Measurements from ENCODE around the gene TPST1. TPM values are rescaled to one million over a fixed set of nuclear protein-coding genes. Genes with fewer than 3 reads are reported as not detected.

TPST1 gene
- total RNA-seq, 1 experiment from 2014 or later: 14.9 TPM

DNA sequence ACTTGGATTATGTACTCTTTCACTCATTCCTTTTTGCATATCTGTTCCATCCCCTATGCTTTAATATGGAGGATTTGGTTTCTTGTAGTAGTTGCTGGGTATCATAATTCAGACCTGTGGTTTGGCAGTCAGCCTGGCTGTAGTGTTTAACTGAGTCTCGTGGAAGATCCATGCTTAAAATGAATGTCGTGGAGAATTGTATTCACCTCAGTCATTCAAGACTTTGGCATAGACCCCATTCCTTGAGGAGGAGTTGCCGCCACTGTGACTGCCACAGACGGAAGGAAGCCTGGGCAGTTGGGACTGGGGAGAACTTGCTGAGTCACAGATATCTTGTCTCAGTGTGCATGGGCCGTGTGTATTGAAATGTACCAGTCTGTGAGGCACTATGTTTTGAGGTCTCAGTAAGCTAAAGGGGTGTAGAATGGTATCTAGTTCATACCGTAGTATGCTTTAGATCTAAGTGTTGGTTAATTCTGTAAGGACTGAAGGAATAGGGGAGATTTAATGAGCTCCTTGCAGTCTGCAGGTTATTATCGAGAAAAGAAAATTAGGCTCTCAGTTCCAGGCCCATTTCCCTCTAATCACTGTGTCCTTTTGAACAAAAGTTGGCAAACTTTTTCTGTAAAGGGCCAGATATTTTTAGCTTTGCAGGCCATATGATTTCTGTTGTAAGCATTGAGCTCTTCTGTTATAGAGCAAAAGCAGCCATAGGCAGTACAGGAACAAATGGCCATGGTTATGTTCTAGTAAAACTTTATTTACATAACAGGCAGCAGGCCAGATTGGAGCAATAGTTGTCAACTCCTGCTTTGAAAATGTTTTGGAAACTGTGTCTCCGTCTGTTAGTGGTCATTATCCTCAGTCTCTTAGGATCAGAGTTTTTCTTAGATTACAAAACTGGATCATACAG is 76.8 kb downstream of the TPST1 start:
- Histone ChIP-seq H3K27ac (no peak overlapping the region), H3K4me2 (no peak overlapping the region), H3K27me3 (ENCODE audit: insufficient read depth, low read depth) (no peaks in the 10 kb centered on the region), H3K36me3 (ENCODE audit: low read depth) (no peaks in the 10 kb centered on the region), H2AFZ (no peak overlapping the region), H3K9me3 (ENCODE audit: insufficient read depth, low read depth) (no peaks in the 10 kb centered on the region), H3F3A (ENCODE audit: insufficient read depth, low read depth) (peaks cover 6% of the 10 kb centered on the region; the same call in 1 of the 2 replicates), H3K4me1 (replicated peaks; ENCODE audit: insufficient read depth) (peaks cover 15% of the 10 kb centered on the region), H4K20me1 (ENCODE audit: insufficient read depth) (no peaks in the 10 kb centered on the region), H3K79me2 (ENCODE audit: low read depth) (no peaks in the 10 kb centered on the region), H3K4me3 (no peak overlapping the region), H3K9me2 (ENCODE audit: insufficient read depth) (0 out of 2 replicates have a peak, but pooled peaks cover 3% of the 10 kb centered on the region)
- DNase-seq: peak in 1 of 2 experiments; percentile 51
- no peak for TF ChIP-seq EZH2 (IDR thresholded peaks at IDR 0.05; ENCODE audit: low read depth)
- TF ChIP-seq, protein P1, sequence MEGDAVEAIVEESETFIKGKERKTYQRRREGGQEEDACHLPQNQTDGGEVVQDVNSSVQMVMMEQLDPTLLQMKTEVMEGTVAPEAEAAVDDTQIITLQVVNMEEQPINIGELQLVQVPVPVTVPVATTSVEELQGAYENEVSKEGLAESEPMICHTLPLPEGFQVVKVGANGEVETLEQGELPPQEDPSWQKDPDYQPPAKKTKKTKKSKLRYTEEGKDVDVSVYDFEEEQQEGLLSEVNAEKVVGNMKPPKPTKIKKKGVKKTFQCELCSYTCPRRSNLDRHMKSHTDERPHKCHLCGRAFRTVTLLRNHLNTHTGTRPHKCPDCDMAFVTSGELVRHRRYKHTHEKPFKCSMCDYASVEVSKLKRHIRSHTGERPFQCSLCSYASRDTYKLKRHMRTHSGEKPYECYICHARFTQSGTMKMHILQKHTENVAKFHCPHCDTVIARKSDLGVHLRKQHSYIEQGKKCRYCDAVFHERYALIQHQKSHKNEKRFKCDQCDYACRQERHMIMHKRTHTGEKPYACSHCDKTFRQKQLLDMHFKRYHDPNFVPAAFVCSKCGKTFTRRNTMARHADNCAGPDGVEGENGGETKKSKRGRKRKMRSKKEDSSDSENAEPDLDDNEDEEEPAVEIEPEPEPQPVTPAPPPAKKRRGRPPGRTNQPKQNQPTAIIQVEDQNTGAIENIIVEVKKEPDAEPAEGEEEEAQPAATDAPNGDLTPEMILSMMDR (conservative IDR thresholded peaks at IDR 0.05): no peak
- POLR2A ChIA-PET (ENCODE audit: unreplicated experiment): interaction anchor here (0.6 kb wide), 1 partner anchor 1732 kb away, joined by 3 read pairs; no protein-coding TSS in a partner anchor
- BruUV-seq (replicated peaks): TSS peak; percentile 50
- CTCF ChIA-PET: no interaction called here
- intact Hi-C loops (cut with micrococcal nuclease; ENCODE audit: unreplicated experiment): no loop called here

DNA sequence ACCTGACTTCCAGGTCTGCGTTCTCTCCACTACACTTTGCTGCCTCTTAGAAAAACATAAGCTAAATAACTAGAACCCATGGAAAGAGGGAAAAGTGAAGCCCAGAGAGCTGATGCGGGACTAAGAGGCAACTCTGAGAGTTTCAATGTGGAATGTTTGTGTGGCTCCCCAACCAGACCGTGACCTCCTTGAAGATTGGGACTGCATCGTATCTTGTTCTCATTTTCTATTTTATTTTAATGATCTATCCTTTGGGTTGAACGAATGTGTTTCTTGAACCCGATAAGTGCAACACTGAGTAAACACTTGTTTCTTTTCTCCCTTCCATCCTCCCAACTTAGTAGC is 77.4 kb downstream of the TPST1 start:
- H4K20me1 ChIP-seq (ENCODE audit: insufficient read depth): no peaks in the 10 kb centered on the region
- no peak overlapping the region for H3K4me2 ChIP-seq
- intact Hi-C loops (cut with micrococcal nuclease; ENCODE audit: unreplicated experiment): no loop called here
- ChIA-PET POLR2A (ENCODE audit: unreplicated experiment) (interaction anchor here (0.6 kb wide), 1 partner anchor 1732 kb away, joined by 3 read pairs; no protein-coding TSS in a partner anchor), CTCF (no interaction called here)
- 0 out of 2 replicates have a peak, but pooled peaks cover 3% of the 10 kb centered on the region for H3K9me2 ChIP-seq (ENCODE audit: insufficient read depth)
- H3K4me3 ChIP-seq: no peak overlapping the region
- no peak for TF ChIP-seq EZH2 (IDR thresholded peaks at IDR 0.05; ENCODE audit: low read depth)
- TF ChIP-seq, protein P1 (conservative IDR thresholded peaks at IDR 0.05): no peak
- no peaks in the 10 kb centered on the region for H3K27me3 ChIP-seq (ENCODE audit: insufficient read depth, low read depth)
- no peaks in the 10 kb centered on the region for H3K79me2 ChIP-seq (ENCODE audit: low read depth)
- no TSS peak for BruUV-seq (replicated peaks)
- H3K4me1 ChIP-seq (replicated peaks; ENCODE audit: insufficient read depth): peaks cover 15% of the 10 kb centered on the region
- no peaks in the 10 kb centered on the region for H3K36me3 ChIP-seq (ENCODE audit: low read depth)
- H2AFZ ChIP-seq: no peak overlapping the region; the same call in 1 of the 2 replicates
- no peaks in the 10 kb centered on the region for H3K9me3 ChIP-seq (ENCODE audit: insufficient read depth, low read depth)
- no peak for DNase-seq
- peak overlapping the region; percentile 65 for H3K27ac ChIP-seq
- H3F3A ChIP-seq (ENCODE audit: insufficient read depth, low read depth): peaks cover 6% of the 10 kb centered on the region; the same call in 1 of the 2 replicates

DNA sequence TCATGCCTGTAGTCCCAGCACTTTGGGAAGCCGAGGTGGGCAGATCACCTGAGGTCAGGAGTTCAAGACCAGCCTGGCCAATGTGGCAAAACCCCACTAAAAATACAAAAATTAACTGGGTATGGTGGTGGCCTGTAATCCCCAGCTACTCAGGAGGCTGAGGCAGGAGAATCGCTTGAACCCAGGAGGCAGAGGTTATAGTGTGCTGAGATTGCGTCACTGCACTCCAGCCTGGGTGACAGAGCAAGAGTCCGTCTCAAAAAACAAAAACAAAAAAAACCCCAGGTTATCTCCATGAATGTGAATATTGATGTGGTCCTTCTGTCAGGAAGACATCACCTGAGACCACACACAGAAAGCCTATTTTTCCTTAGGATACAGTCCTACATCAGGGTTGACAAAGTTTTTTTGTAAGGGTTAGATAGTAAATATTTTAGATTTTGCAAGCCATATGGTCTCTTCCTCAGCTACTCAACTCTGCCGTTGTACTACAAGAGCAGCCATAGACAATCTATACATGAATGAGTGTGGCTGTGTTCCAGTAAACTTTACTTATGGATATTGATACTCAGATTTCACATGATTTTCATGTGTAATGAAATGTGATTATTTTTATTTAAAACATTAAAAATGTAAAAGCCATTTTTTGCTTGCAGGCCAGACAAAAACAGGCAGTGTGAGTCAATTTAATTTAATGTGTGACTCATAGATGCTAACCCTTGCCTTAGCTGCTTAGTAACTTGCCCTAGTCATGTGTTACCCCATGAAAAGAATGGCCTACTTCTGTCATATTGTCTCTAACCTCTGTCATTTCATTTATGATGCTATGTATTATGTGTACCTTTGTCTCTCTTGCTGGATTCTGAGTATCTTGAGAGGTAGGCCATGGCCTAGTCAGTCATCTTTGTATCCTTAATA is 78.1 kb downstream of the TPST1 start:
- no peaks in the 10 kb centered on the region for H3K36me3 ChIP-seq (ENCODE audit: low read depth)
- no peaks in the 10 kb centered on the region for H3K79me2 ChIP-seq (ENCODE audit: low read depth)
- no peaks in the 10 kb centered on the region for H3K27me3 ChIP-seq (ENCODE audit: insufficient read depth, low read depth)
- no TSS peak for BruUV-seq (replicated peaks)
- ChIA-PET CTCF (no interaction called here), POLR2A (ENCODE audit: unreplicated experiment) (no interaction called here)
- peaks cover 6% of the 10 kb centered on the region; the same call in 1 of the 2 replicates for H3F3A ChIP-seq (ENCODE audit: insufficient read depth, low read depth)
- peak overlapping the region; percentile 70 for H3K4me2 ChIP-seq
- intact Hi-C loops (cut with micrococcal nuclease; ENCODE audit: unreplicated experiment): no loop called here
- 0 out of 2 replicates have a peak, but pooled peaks cover 3% of the 10 kb centered on the region for H3K9me2 ChIP-seq (ENCODE audit: insufficient read depth)
- H3K9me3 ChIP-seq (ENCODE audit: insufficient read depth, low read depth): no peaks in the 10 kb centered on the region
- peaks cover 15% of the 10 kb centered on the region for H3K4me1 ChIP-seq (replicated peaks; ENCODE audit: insufficient read depth)
- DNase-seq: peak in 1 of 2 experiments; percentile 71
- 0 out of 2 replicates have a peak overlapping the region, but pooled peaks have one; percentile 15 for H3K4me3 ChIP-seq
- no peaks in the 10 kb centered on the region for H4K20me1 ChIP-seq (ENCODE audit: insufficient read depth)
- H2AFZ ChIP-seq: no peak overlapping the region; the same call in 1 of the 2 replicates
- TF ChIP-seq, protein P1 (conservative IDR thresholded peaks at IDR 0.05): no peak
- TF ChIP-seq EZH2 (IDR thresholded peaks at IDR 0.05; ENCODE audit: low read depth): no peak
- H3K27ac ChIP-seq: peak overlapping the region; percentile 65

Measured in PC-9 (cell line).